HUES6 (cell line): Measurements from ENCODE around the gene ATG7.
"Not testable (repeated sequence)": the region's sequence is repeated elsewhere in the genome, so short reads cannot be mapped to it uniquely, and the experiment has no call there.

Experiments used
- H3K27ac ChIP-seq: 2 replicates; pipeline ENCODE4 v1.7.0; 2013; ENCODE audit warnings: low read depth, mild to moderate bottlenecking, low read length, inconsistent platforms
- H3K27me3 ChIP-seq: 2 replicates; pipeline ENCODE4 v1.6.1; 2013; ENCODE audit warnings: low read length; ENCODE audit not compliant: control insufficient read depth, insufficient read depth
- H3K36me3 ChIP-seq: 2 replicates; pipeline ENCODE4 v1.6.1; 2013; ENCODE audit warnings: low read length; ENCODE audit not compliant: control insufficient read depth, insufficient read depth
- H3K4me1 ChIP-seq: 2 replicates; pipeline ENCODE4 v1.6.1; 2013; ENCODE audit warnings: low read length; ENCODE audit not compliant: control insufficient read depth, insufficient read depth
- H3K4me3 ChIP-seq: 2 replicates; pipeline ENCODE4 v1.5.1; 2013; ENCODE audit warnings: low read depth, low read length
- H3K9ac ChIP-seq: one replicate; pipeline ENCODE4 v1.6.1; 2013; ENCODE audit warnings: mild to moderate bottlenecking, low read length
- H3K9me3 ChIP-seq: 2 replicates; pipeline ENCODE4 v1.6.1; 2013; ENCODE audit warnings: low read depth, low read length; ENCODE audit not compliant: control insufficient read depth, insufficient read depth

ATG7 gene

GRCh38 chr3:11523572-11524101 is 251.4 kb downstream of the ATG7 start:
- H3K27ac ChIP-seq: no peak overlapping the region
- H3K4me1 ChIP-seq: 0 out of 2 replicates have a peak, but pooled peaks cover 3% of the 10 kb centered on the region
- no peak overlapping the region for H3K4me3 ChIP-seq
- H3K9ac ChIP-seq: no peak overlapping the region
- no peaks in the 10 kb centered on the region for H3K9me3 ChIP-seq
- H3K27me3 ChIP-seq: no peaks in the 10 kb centered on the region
- H3K36me3 ChIP-seq: no peaks in the 10 kb centered on the region

GRCh38 chr3:11526121-11526520 is 253.9 kb downstream of the ATG7 start:
- H3K27me3 ChIP-seq, H3K4me1 ChIP-seq, H3K9ac ChIP-seq, H3K36me3 ChIP-seq, H3K9me3 ChIP-seq, H3K4me3 ChIP-seq, H3K27ac ChIP-seq: not testable (repeated sequence)

- Histone ChIP-seq H3K4me1 (no peaks in the 10 kb centered on the region), H3K9me3 (no peaks in the 10 kb centered on the region), H3K4me3 (no peak overlapping the region), H3K36me3 (no peaks in the 10 kb centered on the region), H3K9ac (no peak overlapping the region), H3K27me3 (no peaks in the 10 kb centered on the region), H3K27ac (no peak overlapping the region)
Observed at GRCh38 chr3:11529281-11529680, 257.1 kb downstream of the ATG7 start.

- Histone ChIP-seq H3K27ac (no peak overlapping the region), H3K4me3 (no peak overlapping the region), H3K9ac (no peak overlapping the region), H3K9me3 (no peaks in the 10 kb centered on the region), H3K27me3 (no peaks in the 10 kb centered on the region), H3K4me1 (peaks cover 5% of the 10 kb centered on the region; the same call in 1 of the 2 replicates), H3K36me3 (no peaks in the 10 kb centered on the region)
Observed at GRCh38 chr3:11530153-11530721, 258.0 kb downstream of the ATG7 start.

- Histone ChIP-seq H3K4me3 (no peak overlapping the region), H3K36me3 (no peaks in the 10 kb centered on the region), H3K9ac (no peak overlapping the region), H3K27me3 (no peaks in the 10 kb centered on the region), H3K9me3 (no peaks in the 10 kb centered on the region), H3K4me1 (peaks cover 5% of the 10 kb centered on the region; the same call in 1 of the 2 replicates), H3K27ac (no peak overlapping the region)
Observed at GRCh38 chr3:11532931-11533391, 260.8 kb downstream of the ATG7 start.

- H3K4me3 ChIP-seq: no peak overlapping the region
- H3K27ac ChIP-seq: no peak overlapping the region
- H3K9me3 ChIP-seq: no peaks in the 10 kb centered on the region
- no peak overlapping the region for H3K9ac ChIP-seq
- no peaks in the 10 kb centered on the region for H3K27me3 ChIP-seq
- no peaks in the 10 kb centered on the region for H3K36me3 ChIP-seq
- H3K4me1 ChIP-seq: peaks cover 5% of the 10 kb centered on the region; the same call in 1 of the 2 replicates
Observed at GRCh38 chr3:11534011-11534792, 262.0 kb downstream of the ATG7 start.

- Histone ChIP-seq H3K9ac (no peak overlapping the region), H3K27me3 (no peaks in the 10 kb centered on the region), H3K27ac (no peak overlapping the region), H3K4me3 (no peak overlapping the region), H3K4me1 (peaks cover 5% of the 10 kb centered on the region; the same call in 1 of the 2 replicates), H3K9me3 (no peaks in the 10 kb centered on the region), H3K36me3 (no peaks in the 10 kb centered on the region)
Observed at GRCh38 chr3:11534793-11535101, 262.6 kb downstream of the ATG7 start.

- no peaks in the 10 kb centered on the region for H3K9me3 ChIP-seq
- no peaks in the 10 kb centered on the region for H3K36me3 ChIP-seq
- H3K27me3 ChIP-seq: no peaks in the 10 kb centered on the region
- H3K9ac ChIP-seq: no peak overlapping the region
- H3K4me1 ChIP-seq: peaks cover 5% of the 10 kb centered on the region; the same call in 1 of the 2 replicates
- no peak overlapping the region for H3K4me3 ChIP-seq
- no peak overlapping the region for H3K27ac ChIP-seq
Observed at GRCh38 chr3:11535243-11535960, 263.2 kb downstream of the ATG7 start.

GRCh38 chr3:11536132-11536935 is 264.1 kb downstream of the ATG7 start:
- H3K9me3 ChIP-seq: no peaks in the 10 kb centered on the region
- H3K27me3 ChIP-seq: no peaks in the 10 kb centered on the region
- H3K4me1 ChIP-seq: peaks cover 5% of the 10 kb centered on the region; the same call in 1 of the 2 replicates
- no peak overlapping the region for H3K27ac ChIP-seq
- no peak overlapping the region for H3K9ac ChIP-seq
- no peaks in the 10 kb centered on the region for H3K36me3 ChIP-seq
- no peak overlapping the region for H3K4me3 ChIP-seq

- Histone ChIP-seq H3K9ac (no peak overlapping the region), H3K36me3 (no peaks in the 10 kb centered on the region), H3K27me3 (no peaks in the 10 kb centered on the region), H3K4me1 (peaks cover 5% of the 10 kb centered on the region; the same call in 1 of the 2 replicates), H3K27ac (no peak overlapping the region), H3K9me3 (no peaks in the 10 kb centered on the region), H3K4me3 (no peak overlapping the region)
Observed at GRCh38 chr3:11536936-11537612, 264.9 kb downstream of the ATG7 start.
